ENCODE data around the gene CCDC85C.

GRCh38 chr14:99520571-99521081, 83.4 kb downstream of the CCDC85C start:
- TF ChIP-seq, protein P1, sequence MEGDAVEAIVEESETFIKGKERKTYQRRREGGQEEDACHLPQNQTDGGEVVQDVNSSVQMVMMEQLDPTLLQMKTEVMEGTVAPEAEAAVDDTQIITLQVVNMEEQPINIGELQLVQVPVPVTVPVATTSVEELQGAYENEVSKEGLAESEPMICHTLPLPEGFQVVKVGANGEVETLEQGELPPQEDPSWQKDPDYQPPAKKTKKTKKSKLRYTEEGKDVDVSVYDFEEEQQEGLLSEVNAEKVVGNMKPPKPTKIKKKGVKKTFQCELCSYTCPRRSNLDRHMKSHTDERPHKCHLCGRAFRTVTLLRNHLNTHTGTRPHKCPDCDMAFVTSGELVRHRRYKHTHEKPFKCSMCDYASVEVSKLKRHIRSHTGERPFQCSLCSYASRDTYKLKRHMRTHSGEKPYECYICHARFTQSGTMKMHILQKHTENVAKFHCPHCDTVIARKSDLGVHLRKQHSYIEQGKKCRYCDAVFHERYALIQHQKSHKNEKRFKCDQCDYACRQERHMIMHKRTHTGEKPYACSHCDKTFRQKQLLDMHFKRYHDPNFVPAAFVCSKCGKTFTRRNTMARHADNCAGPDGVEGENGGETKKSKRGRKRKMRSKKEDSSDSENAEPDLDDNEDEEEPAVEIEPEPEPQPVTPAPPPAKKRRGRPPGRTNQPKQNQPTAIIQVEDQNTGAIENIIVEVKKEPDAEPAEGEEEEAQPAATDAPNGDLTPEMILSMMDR (IDR thresholded peaks at IDR 0.05) = no peak
- TF ChIP-seq EP300 (IDR thresholded peaks at IDR 0.05) (no peak), POLR2A (IDR thresholded peaks at IDR 0.05) (no peak)

All from ovary (tissue), 3 donors.